Iris pigment epithelial cell (primary cell): Measurements from ENCODE around the gene LGALS3BP.
A peak's percentile ranks its signal among the peaks of the same experiment; 100 is the strongest.
"Not testable (repeated sequence)": the region's sequence is repeated elsewhere in the genome, so short reads cannot be mapped to it uniquely, and the experiment has no call there.

Experiments
- DNase-seq: peaks from one replicate; pipeline ENCODE4 v3.0.0-alpha.2; 2011; ENCODE audit warnings: low read depth

LGALS3BP gene, protein sequence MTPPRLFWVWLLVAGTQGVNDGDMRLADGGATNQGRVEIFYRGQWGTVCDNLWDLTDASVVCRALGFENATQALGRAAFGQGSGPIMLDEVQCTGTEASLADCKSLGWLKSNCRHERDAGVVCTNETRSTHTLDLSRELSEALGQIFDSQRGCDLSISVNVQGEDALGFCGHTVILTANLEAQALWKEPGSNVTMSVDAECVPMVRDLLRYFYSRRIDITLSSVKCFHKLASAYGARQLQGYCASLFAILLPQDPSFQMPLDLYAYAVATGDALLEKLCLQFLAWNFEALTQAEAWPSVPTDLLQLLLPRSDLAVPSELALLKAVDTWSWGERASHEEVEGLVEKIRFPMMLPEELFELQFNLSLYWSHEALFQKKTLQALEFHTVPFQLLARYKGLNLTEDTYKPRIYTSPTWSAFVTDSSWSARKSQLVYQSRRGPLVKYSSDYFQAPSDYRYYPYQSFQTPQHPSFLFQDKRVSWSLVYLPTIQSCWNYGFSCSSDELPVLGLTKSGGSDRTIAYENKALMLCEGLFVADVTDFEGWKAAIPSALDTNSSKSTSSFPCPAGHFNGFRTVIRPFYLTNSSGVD

DNA sequence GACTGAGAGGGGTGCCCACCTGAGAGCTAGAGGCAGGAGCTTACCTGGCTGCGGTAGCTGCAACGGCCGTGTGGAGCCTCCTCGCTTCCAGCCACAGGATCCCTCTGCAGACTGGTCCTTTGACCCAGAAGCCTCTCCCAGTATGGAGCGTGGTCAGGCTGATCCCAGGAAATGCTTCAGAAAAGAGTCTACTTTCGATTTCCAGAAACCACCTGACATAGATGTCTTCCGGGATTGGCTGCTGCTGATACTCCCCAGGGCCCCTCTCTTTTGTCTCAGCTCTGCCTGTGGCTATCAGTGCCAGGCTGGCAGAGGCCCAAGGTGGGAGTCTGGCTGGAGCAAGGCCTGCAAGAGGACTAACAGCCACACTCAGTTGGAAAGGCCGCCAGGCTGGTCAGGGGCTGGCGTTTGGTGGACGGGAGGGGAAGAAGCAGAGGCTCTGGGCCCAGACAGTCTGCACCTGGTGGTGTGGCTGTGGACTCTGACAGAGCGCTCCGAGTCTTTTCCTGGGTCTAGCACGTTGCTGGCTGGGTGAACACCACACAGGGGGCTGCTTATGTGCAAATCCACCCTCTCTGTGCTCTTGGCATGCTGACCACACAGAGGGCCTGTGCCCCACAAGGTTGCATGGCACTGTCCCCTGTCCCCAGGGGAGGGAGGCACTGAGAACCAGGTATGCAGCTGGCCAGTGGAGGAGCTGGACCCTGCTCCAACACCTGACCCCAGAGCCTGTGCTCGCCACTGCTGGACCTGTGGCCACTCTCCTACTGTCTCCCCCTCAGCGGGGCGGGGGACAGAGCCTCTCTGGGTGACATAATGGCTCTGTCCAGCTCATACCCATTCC lies at the start of gene LGALS3BP:
Gene LGALS3BP (minus strand): TSS at position 144 of the 844 bp plus-strand sequence. CDS start 2,732 bp downstream, outside the sequence.
- peak; percentile 84 for DNase-seq

- no peak for DNase-seq
These were observed 49.0 kb upstream of the LGALS3BP start for GRCh38 chr17:79028496-79029326.

- DNase-seq, result no peak
These were observed 48.3 kb upstream of the LGALS3BP start for GRCh38 chr17:79027925-79028491.

DNA sequence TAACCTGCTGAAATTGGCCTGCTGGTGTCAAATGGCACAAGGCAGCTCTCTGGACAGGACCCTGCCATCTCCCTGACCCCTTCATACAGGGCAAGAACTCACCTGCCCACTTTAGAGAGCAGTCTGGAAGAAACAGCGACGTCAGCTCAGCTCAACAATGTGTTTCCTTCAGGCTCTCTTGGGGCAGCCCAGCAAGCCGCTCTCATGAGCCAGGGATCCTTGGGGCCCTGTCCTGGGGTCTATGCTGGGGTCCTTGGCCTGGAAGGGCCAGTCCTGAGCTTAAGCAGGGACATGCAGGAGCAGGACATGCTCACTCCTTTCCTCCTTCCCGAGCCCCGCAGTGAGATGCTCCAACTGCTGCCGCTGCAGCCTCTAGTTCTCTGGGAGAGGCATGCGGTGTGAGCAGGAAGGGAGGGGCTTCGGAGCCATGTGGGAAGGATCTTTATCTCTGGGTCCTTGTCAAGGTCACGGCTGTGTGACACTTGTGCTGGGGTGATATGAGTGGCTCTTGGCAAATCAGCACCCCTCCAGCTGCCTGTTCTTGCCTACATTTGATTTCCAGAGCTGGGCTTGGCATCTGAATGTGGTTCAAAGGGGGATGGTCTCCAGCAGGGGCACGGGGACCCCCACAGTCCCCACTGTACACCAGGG lies 47.7 kb upstream of the LGALS3BP start:
- no peak for DNase-seq

- DNase-seq, result peak; percentile 47
These were observed 46.9 kb upstream of the LGALS3BP start for GRCh38 chr17:79026376-79027273.

GRCh38 chr17:79024901-79025737 lies 45.4 kb upstream of the LGALS3BP start:
- no peak for DNase-seq

DNA sequence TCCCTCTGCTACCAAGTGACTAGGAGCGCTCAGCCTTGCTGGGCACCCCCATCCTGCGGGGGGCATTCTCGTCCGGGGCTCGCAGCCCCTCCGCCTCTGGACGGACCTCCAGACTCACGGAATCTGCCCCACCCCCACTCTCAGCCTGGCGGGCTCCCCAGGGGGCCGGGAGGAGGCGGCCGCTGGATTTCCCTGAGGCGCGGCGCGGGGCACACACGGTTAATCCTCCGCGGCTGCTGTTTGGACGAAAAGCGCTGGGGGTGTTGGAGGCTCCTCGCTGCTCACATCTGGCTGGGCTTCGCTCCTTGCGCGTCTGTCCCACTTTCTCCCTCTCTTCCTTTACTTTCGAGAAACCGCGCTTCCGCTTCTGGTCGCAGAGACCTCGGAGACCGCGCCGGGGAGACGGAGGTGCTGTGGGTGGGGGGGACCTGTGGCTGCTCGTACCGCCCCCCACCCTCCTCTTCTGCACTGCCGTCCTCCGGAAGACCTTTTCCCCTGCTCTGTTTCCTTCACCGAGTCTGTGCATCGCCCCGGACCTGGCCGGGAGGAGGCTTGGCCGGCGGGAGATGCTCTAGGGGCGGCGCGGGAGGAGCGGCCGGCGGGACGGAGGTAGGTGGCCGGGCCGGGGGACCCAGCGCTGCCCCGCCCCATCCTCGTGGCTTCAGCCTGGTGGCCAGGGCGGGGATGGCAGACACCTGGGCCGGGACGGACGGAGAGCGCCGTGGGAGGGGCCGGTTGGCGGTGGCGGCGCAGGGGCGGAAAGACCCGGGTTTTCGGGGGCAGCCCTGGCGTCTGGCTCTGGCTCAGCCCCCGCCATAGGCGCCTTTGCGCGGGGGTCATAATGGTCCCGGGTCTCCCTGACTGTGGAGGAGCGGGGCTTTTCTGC lies 44.4 kb upstream of the LGALS3BP start, which contains the start of gene C1QTNF1:
Gene C1QTNF1 (plus strand): TSS at position 284 of the 886 bp plus-strand sequence. CDS start 19,800 bp downstream, outside the sequence.
- DNase-seq, result no peak

DNA sequence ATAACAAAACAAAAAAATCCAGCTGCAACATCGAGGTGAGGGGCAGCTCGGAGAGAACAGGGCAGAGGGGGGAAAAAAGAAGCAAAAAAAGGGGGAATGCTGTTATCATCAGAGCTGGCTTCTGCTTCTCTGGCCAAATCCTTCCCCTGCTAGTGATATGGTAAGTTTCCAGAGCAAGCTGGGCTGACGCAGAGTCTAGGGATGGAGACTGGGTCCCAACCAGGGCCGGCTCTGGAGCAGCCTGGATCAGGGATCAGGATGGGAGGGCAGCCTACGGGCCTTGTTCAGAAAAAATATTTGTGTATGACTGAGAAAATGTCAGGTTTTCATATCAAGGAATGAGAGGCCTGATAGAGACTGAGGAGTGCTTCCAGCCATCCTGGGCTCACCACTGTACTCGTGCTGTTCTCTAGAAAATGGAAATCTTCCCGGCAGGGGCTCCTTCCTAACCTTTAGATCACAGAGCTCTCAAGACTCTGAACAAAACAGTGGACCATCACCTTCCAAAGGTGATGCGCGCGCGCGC lies 43.5 kb upstream of the LGALS3BP start:
- no peak for DNase-seq

DNA sequence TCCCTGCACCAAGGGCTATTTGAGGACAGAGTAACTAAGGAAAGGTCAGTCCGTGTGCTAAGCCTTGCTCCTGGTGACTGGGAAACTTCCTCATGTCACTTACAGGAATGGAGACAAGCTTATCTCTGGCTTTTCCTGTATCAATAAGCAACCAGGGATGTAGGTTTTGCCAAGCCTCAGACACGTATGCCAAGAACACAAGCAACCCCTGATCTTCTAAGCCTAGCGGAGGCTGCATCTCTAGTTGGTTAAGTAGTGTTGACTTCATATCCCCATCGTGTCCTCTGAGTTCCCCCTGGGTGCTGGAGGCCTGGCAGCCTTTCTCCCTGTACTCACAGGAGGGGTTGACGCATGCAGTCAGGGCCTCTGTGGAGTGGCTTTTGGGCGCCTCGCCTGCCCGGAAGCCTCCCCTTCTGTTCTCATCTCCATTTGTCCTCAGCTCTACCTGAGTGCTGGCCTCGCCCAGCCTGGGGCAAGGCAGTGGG lies 42.8 kb upstream of the LGALS3BP start:
- no peak for DNase-seq

- not testable (repeated sequence) for DNase-seq
These were observed 42.2 kb upstream of the LGALS3BP start for GRCh38 chr17:79021929-79022328.

DNA sequence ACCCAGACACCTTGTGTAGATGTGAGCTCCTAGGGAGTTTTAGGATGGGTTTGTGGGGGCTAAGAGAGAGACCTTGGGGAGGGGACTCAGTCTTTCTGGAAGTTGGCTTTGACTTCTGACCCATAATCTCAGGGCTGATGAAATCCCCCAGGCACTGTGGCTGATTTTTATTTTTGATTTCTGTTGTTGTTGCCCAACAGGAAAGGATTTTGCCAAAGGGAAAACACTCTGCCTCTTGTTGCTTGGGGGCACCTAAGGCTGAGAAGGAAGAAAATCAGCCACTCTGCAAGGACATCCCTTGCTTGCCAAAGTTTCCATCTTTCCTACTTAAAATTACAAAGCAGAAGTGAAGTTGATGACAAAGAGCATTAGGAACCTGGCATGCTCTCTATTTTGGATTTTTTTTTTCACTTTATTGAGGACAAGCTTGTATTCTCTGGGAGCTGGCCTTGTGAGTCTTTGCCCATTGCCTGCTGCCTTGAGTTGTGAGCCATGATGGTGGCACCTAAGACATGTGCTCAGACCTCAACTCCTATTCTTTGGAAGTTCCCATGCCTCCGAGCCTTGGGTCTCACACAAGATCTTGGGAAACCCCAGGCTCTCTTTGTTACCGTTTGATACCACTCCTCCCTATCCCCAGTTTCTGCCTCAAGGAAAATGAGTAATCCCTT lies 41.0 kb upstream of the LGALS3BP start:
- DNase-seq, result no peak

DNA sequence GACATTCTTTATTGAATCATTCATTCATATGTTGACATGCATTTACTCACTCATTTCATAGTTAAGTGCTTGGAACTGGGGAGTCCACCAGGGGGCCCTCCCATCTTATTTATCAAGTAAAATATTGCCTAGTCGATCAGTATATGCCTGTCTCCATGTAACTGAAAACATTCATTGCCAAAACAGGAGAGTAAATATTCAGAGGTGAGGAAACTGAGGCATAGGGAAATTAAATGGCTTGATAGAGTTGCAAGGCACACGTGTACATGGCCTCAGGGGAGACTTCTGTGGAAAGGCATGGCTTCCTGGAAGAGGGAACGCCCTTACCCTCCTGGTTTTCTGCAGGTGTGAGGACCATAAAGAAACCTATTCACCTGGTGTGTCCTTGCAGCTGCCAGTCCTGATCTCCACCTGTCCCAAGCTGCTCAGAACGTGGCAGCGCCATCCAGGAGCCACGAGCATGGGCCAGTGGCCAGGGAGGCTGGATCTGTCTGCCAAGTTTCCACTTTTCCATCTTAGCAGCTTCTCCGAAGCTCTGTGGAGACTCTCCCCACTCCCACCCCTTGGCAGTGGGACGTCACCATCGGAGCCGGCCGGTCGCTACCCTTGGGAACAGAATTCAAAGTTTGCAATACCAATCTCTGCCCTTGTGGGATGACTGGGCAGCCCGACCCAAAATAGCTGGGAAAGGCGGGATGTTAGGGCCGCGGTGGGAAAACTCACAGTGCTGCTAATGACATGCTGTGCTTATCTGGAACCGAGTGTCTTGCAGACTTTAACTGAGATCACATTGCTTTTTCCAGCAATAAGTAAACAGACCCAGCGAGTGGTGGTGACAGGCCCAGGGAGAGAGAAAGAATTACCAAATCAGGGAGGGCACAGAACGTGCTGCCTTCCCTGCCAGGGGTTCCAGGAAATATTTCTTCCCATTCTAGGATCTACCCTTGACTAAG lies 40.2 kb upstream of the LGALS3BP start:
- peak; percentile 86 for DNase-seq

DNA sequence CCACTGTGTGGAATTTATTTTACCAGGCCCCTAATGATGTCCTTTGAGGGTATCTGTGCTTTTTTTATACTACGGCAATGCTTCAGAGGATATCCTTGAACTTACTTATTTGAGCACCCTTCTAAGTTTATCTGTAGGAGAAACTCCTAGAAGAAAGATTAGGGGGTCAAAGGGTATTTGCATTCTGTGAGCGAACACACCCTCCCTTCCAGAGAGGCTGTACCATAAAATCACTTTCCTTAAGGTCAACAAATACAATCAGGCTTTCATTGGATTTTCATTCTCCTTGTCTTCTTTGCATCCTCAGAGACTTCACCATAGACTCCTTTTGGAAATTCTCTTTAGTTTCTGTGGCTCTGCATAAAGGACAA lies 39.5 kb upstream of the LGALS3BP start:
- DNase-seq, result no peak

DNA sequence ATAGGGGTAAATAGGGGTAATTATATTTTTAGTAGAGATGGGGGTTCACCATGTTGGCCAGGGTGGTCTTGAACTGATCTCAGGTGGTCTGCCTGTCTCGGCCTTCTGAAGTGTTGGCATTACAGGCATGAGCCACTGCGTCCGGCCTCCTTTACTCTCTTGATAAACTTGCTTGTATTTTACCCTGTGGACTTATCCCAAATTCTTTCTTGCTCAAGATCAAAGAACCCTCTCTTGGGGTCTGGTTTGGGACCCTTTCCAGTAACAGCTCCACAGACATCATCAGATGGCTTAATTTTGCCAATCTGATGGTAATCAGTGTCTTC lies 38.6 kb upstream of the LGALS3BP start:
- no peak for DNase-seq

DNA sequence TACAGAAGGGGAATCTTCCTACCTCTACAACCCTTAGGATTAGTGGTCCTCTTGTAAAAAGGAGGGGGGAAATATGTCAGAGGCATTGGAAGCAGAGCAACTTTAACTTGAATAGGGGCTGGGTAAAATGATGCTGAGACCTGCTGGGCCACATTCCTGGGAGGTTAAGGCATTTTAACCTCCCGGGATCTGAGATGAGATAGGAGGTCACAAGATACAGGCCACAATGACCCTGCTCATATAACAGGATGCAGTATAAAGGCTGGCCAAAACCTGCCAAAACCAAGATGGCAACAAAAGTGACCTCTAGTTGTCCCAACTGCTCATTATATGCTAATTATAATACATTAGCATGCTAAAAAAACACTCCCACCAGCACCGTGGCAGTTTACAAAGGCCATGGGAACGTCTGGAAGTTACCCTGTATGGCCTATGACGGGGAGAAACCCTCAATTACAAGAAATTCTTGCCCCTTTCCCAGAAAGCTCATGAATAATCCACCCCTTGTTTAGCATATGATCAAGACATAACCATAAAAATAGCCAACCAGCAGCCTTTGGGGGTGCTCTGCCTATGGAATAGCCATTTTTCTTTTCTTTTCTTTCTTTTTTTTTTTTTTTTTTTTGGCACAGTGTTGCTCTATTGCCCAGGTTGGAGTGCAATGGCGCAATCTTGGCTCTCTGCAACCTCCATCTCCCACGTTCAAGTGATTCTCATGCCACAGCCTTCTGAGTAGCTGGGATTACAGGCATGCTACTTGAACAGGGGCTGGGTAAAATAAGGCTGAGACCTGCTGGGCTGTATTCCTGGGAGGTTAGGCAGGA lies 38.0 kb upstream of the LGALS3BP start:
- DNase-seq, result no peak
